A549 (cell line): ENCODE measurements around the gene ZNF575.

Source experiments
- CHD2 ChIP-seq: fragments of 150-350 bp; IDR thresholded peaks from 2 replicates; pipeline ENCODE4 v1.6.1; 2014; ENCODE audit warnings: low read length; ENCODE audit not compliant: partially characterized antibody
- CTCF ChIP-seq: fragments of >200 bp; sonication (Bioruptor Twin); formaldehyde crosslinking; IDR thresholded peaks from 3 replicates; pipeline ENCODE4 v1.5.1; 2016
- EP300 ChIP-seq, 2 experiments: fragments of >200 bp; sonication (Bioruptor Twin); formaldehyde crosslinking; IDR thresholded peaks; 2 replicates in 1 of 2; 3 replicates in 1 of 2; pipeline ENCODE4 v1.6.1; 2016 to 2017
- HOXA7 ChIP-seq: fragments of 250-450 bp; sonication (Bioruptor Pico); IDR thresholded peaks from 2 replicates; pipeline ENCODE4 v1.5.0; 2020; ENCODE audit warnings: mild to moderate bottlenecking, moderate library complexity
- JUN ChIP-seq, 2 experiments: fragments of >200 bp; sonication (Bioruptor Twin); formaldehyde crosslinking; IDR thresholded peaks; 2 replicates in 1 of 2; 3 replicates in 1 of 2; pipeline ENCODE4 v1.6.1; 2016 to 2017
- JUNB ChIP-seq: fragments of >200 bp; sonication (Bioruptor Twin); formaldehyde crosslinking; IDR thresholded peaks from 2 replicates; pipeline ENCODE4 v1.6.1; 2016
- POLR2A ChIP-seq: IDR thresholded peaks from 2 replicates; pipeline ENCODE4 v1.6.1; 2012; ENCODE audit warnings: mild to moderate bottlenecking, low read length
- RAD21 ChIP-seq, 2 experiments: fragments of >200 bp in 1 of 2; sonication (Bioruptor Twin) in 1 of 2; formaldehyde crosslinking in 1 of 2; IDR thresholded peaks in 1 of 2; conservative IDR thresholded peaks in 1 of 2; 2 replicates in 1 of 2; 3 replicates in 1 of 2; pipeline ENCODE4 v1.6.1; 2012 to 2018; ENCODE audit warnings: inconsistent platforms in 1 of 2
- RCOR1 ChIP-seq: fragments of 150-350 bp; IDR thresholded peaks from 2 replicates; pipeline ENCODE4 v1.6.1; 2014; ENCODE audit warnings: antibody characterized with exemption, low read length, low read depth
- RFX5 ChIP-seq: fragments of 450-650 bp; IDR thresholded peaks from 2 replicates; pipeline ENCODE4 v1.7.1; 2014; ENCODE audit warnings: antibody characterized with exemption, mild to moderate bottlenecking, moderate library complexity
- SMC3 ChIP-seq: fragments of >200 bp; sonication (Bioruptor Twin); formaldehyde crosslinking; IDR thresholded peaks from 3 replicates; pipeline ENCODE4 v1.6.1; 2018; ENCODE audit warnings: inconsistent platforms
- TP53 ChIP-seq: fragments of 250-450 bp; sonication (Bioruptor Pico); IDR thresholded peaks from 2 replicates; pipeline ENCODE4 v1.5.0; 2021; ENCODE audit warnings: mild to moderate bottlenecking, moderate library complexity

DNA sequence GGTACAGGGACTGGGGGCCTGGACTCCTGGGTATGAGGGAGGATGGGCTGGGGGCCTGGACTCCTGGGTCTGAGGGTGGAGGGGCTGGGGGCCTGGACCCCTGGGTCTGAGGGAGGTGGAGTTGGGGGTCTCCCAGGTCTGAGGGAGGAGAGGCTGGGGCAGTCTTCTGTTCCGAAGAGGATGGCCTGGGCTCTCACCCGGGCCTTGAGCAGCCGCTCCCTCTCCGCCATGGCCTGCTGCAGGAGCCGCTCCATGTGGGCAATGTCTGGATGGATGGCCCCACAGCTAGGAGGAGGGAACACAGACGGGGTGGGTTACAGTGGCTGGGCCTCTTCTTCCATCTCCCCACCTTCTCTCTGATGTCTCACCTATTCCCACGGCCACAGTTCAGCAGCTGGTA lies 46.6 kb upstream of the ZNF575 start:
- TF ChIP-seq CTCF: no peak
- TF ChIP-seq JUN (IDR thresholded peaks at IDR 0.05): no peak
- no peak for TF ChIP-seq HOXA7 (CRISPR knock-in tag)
- no peak for TF ChIP-seq CHD2
- no peak for TF ChIP-seq JUNB
- no peak for TF ChIP-seq EP300 (IDR thresholded peaks at IDR 0.05)
- TF ChIP-seq RAD21 (conservative IDR thresholded peaks at IDR 0.05 in 1 of 2, IDR thresholded peaks at IDR 0.05 in 1 of 2): no peak
- TF ChIP-seq POLR2A: no peak
- no peak for TF ChIP-seq TP53 (CRISPR knock-in tag)
- TF ChIP-seq RFX5: no peak
- TF ChIP-seq RCOR1: no peak
- TF ChIP-seq SMC3: no peak
